Measurements from ENCODE around the gene AK1. TPM values are rescaled to one million over a fixed set of nuclear protein-coding genes. Genes with fewer than 3 reads are reported as not detected.

Gene AK1
- total RNA-seq, 1 experiment from 2014 or later: 61.1 TPM

- TF ChIP-seq POLR2A (IDR thresholded peaks at IDR 0.05; ENCODE audit: borderline replicate concordance, extremely low read depth, insufficient read depth, insufficient read length) (no peak), EZH2phosphoT487 (IDR thresholded peaks at IDR 0.05; ENCODE audit: borderline replicate concordance) (no peak), YY1 (IDR thresholded peaks at IDR 0.05; ENCODE audit: extremely low read depth, insufficient replicate concordance, low read depth, low read length) (no peak), EZH2 (IDR thresholded peaks at IDR 0.05) (no peak), EGR1 (IDR thresholded peaks at IDR 0.05; ENCODE audit: low read depth) (no peak), SIN3A (IDR thresholded peaks at IDR 0.05; ENCODE audit: low read depth) (no peak), REST (IDR thresholded peaks at IDR 0.05; ENCODE audit: low read depth) (no peak)
- TF ChIP-seq, protein P1, sequence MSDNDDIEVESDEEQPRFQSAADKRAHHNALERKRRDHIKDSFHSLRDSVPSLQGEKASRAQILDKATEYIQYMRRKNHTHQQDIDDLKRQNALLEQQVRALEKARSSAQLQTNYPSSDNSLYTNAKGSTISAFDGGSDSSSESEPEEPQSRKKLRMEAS (IDR thresholded peaks at IDR 0.05): no peak
Observed at GRCh38 chr9:127884976-127885490, 7.6 kb upstream of the AK1 start (continued).

GRCh38 chr9:127884427-127884911 is 7.0 kb upstream of the AK1 start:
- H3K79me2 ChIP-seq (ENCODE audit: insufficient read depth, low read length): no peaks in the 10 kb centered on the region
- POLR2A ChIA-PET: interaction anchor here (1.0 kb wide), 1 partner anchor 13 kb away, joined by 3 read pairs; no protein-coding TSS in a partner anchor
- no peaks in the 10 kb centered on the region for H3K9me3 ChIP-seq (ENCODE audit: control insufficient read depth in 1 of 2, insufficient read depth in 1 of 2, low read depth in 1 of 2, low read length in 2 of 2)
- peak overlapping the region; percentile 6; the same call in 1 of the 2 replicates for H3K4me2 ChIP-seq (ENCODE audit: low read length)
- no peaks in the 10 kb centered on the region for H3K27me3 ChIP-seq (ENCODE audit: insufficient read depth, low read length)
- intact Hi-C loops (cut with micrococcal nuclease): no loop called here
- H3K36me3 ChIP-seq (ENCODE audit: control insufficient read depth in 1 of 2, insufficient read depth in 2 of 2, low read length in 2 of 2): peaks cover 7 to 15% of the 10 kb centered on the region in 2 experiments; a peak in 3 of 4 replicates
- TF ChIP-seq POLR2A (IDR thresholded peaks at IDR 0.05; ENCODE audit: borderline replicate concordance, extremely low read depth, insufficient read depth, insufficient read length) (no peak), RAD21 (IDR thresholded peaks at IDR 0.05; ENCODE audit: low read depth) (no peak), JUND (IDR thresholded peaks at IDR 0.05) (no peak), CBX3 (IDR thresholded peaks at IDR 0.05; ENCODE audit: low read depth) (no peak)
- TF ChIP-seq, protein P1 (IDR thresholded peaks at IDR 0.05): no peak
- peak; percentile 70 for ATAC-seq
- CTCF ChIA-PET: interaction anchor here (2.1 kb wide), 1 partner anchor 15 kb away, joined by 7 read pairs; no protein-coding TSS in a partner anchor
- H2AFZ ChIP-seq (ENCODE audit: low read depth, low read length, poor library complexity, severe bottlenecking): no peak overlapping the region
- no peak overlapping the region for H3K9ac ChIP-seq (ENCODE audit: low read length)
- BruUV-seq (replicated peaks): no TSS peak
- peaks cover 18 to 23% of the 10 kb centered on the region in 2 experiments; a peak in 3 of 4 replicates for H3K4me1 ChIP-seq (ENCODE audit: control insufficient read depth in 1 of 2, insufficient read depth in 2 of 2, low read length in 2 of 2)
- DNase-seq (ENCODE audit: low read depth, low spot score): no peak
- no peak overlapping the region for H3K4me3 ChIP-seq (replicated peaks in 1 of 2; ENCODE audit: low read depth in 1 of 2, low read length in 2 of 2)
- no peaks in the 10 kb centered on the region for H3K9me2 ChIP-seq (ENCODE audit: insufficient read depth)
- H4K20me1 ChIP-seq (ENCODE audit: insufficient read depth): no peaks in the 10 kb centered on the region
- RAD21 ChIA-PET (ENCODE audit: low non-redundant PET in 1 of 2, low total read pairs in 2 of 2, uncharacterized antibody in 2 of 2, unreplicated experiment in 2 of 2): interaction anchor here in 1 of 2 experiments (0.6 kb wide), 1 partner anchor 60 kb away, joined by 3 read pairs; no protein-coding TSS in a partner anchor
- H3K27ac ChIP-seq (ENCODE audit: low read depth, low read length): peak overlapping the region; percentile 64
